ENCODE results near the gene RNU6-1. TPM values are rescaled to one million over a fixed set of nuclear protein-coding genes. Genes with fewer than 3 reads are reported as not detected.

Gene RNU6-1
- total RNA-seq, 6 donors from 2014 or later = not detected

- H3K36me3 ChIP-seq = peaks cover 0 to 4% (median 1%) of the 10 kb centered on the region in 4 donors
- no peaks in the 10 kb centered on the region for H3K4me1 ChIP-seq
- no peak for ATAC-seq (ENCODE audit: low FRiP score in 2 of 2)
- no peak overlapping the region for H3K4me3 ChIP-seq
- peak in 1 of 2 donors; percentile 42 for DNase-seq
- no peaks in the 10 kb centered on the region for H3K27me3 ChIP-seq
- no peak overlapping the region for H3K27ac ChIP-seq
- peaks cover 0 to 9% (median 3%) of the 10 kb centered on the region in 4 donors for H3K9me3 ChIP-seq
- 55 to 78% methylated on average over 11 of the region's 11 CpGs for WGBS, 2 donors
- no peak for TF ChIP-seq POLR2AphosphoS5 (IDR thresholded peaks at IDR 0.05)
- no peak for TF ChIP-seq EP300 (IDR thresholded peaks at IDR 0.05)
- TF ChIP-seq CTCF (IDR thresholded peaks at IDR 0.05) = no peak
- no peak for TF ChIP-seq POLR2A (IDR thresholded peaks at IDR 0.05)
Observed at GRCh38 chr15:67812241-67812644, 27.6 kb downstream of the RNU6-1 start.

- H3K4me1 ChIP-seq = no peaks in the 10 kb centered on the region
- DNase-seq (no peak), ATAC-seq (ENCODE audit: low FRiP score in 2 of 2) (no peak)
- no peak overlapping the region for H3K4me3 ChIP-seq
- H3K27me3 ChIP-seq = no peaks in the 10 kb centered on the region
- H3K9me3 ChIP-seq = no peaks in the 10 kb centered on the region
- H3K27ac ChIP-seq = no peak overlapping the region
- no peak for TF ChIP-seq EP300 (IDR thresholded peaks at IDR 0.05)
- no peak for TF ChIP-seq CTCF (IDR thresholded peaks at IDR 0.05)
- no peak for TF ChIP-seq POLR2AphosphoS5 (IDR thresholded peaks at IDR 0.05)
- no peak for TF ChIP-seq POLR2A (IDR thresholded peaks at IDR 0.05)
- WGBS, 2 donors = 90 to 92% methylated on average over 5 to 6 of the region's 6 CpGs
- peaks cover 0 to 12% (median 6%) of the 10 kb centered on the region in 4 donors for H3K36me3 ChIP-seq
Observed at GRCh38 chr15:67809866-67810265, 30.0 kb downstream of the RNU6-1 start.

- 83 to 89% methylated on average over 1 to 5 of the region's 5 CpGs for WGBS, 2 donors
- Histone ChIP-seq H3K27ac (no peak overlapping the region), H3K4me1 (no peaks in the 10 kb centered on the region), H3K27me3 (no peaks in the 10 kb centered on the region), H3K9me3 (no peaks in the 10 kb centered on the region), H3K36me3 (peaks cover 0 to 12% (median 6%) of the 10 kb centered on the region in 4 donors), H3K4me3 (no peak overlapping the region)
- no peak for DNase-seq
- ATAC-seq (ENCODE audit: low FRiP score in 2 of 2) = no peak
- TF ChIP-seq POLR2AphosphoS5 (IDR thresholded peaks at IDR 0.05) (no peak), CTCF (IDR thresholded peaks at IDR 0.05) (no peak), POLR2A (IDR thresholded peaks at IDR 0.05) (no peak), EP300 (IDR thresholded peaks at IDR 0.05) (no peak)
Observed at GRCh38 chr15:67809441-67809840, 30.4 kb downstream of the RNU6-1 start.

- 93 to 95% methylated on average over 7 of the region's 7 CpGs for WGBS, 2 donors
- TF ChIP-seq CTCF (IDR thresholded peaks at IDR 0.05) = no peak
- TF ChIP-seq EP300 (IDR thresholded peaks at IDR 0.05) = no peak
- no peak for TF ChIP-seq POLR2AphosphoS5 (IDR thresholded peaks at IDR 0.05)
- TF ChIP-seq POLR2A (IDR thresholded peaks at IDR 0.05) = no peak
- Histone ChIP-seq H3K9me3 (no peaks in the 10 kb centered on the region), H3K36me3 (peaks cover 0 to 16% (median 6%) of the 10 kb centered on the region in 4 donors), H3K4me1 (no peaks in the 10 kb centered on the region), H3K4me3 (no peak overlapping the region), H3K27me3 (no peaks in the 10 kb centered on the region), H3K27ac (no peak overlapping the region)
- ATAC-seq (ENCODE audit: low FRiP score in 2 of 2) (no peak), DNase-seq (no peak)
Observed at GRCh38 chr15:67808821-67809220, 31.0 kb downstream of the RNU6-1 start.

- H3K27ac ChIP-seq = no peak overlapping the region
- no peaks in the 10 kb centered on the region for H3K4me1 ChIP-seq
- WGBS, 2 donors = 93% methylated on average over 7 of the region's 7 CpGs
- peaks cover 0 to 16% (median 6%) of the 10 kb centered on the region in 4 donors for H3K36me3 ChIP-seq
- H3K27me3 ChIP-seq = no peaks in the 10 kb centered on the region
- ATAC-seq (ENCODE audit: low FRiP score in 2 of 2) (no peak), DNase-seq (no peak)
- no peak overlapping the region for H3K4me3 ChIP-seq
- H3K9me3 ChIP-seq = no peaks in the 10 kb centered on the region
- TF ChIP-seq EP300 (IDR thresholded peaks at IDR 0.05) = no peak
- TF ChIP-seq POLR2A (IDR thresholded peaks at IDR 0.05) = no peak
- TF ChIP-seq CTCF (IDR thresholded peaks at IDR 0.05) = no peak
- TF ChIP-seq POLR2AphosphoS5 (IDR thresholded peaks at IDR 0.05) = no peak
Observed at GRCh38 chr15:67807836-67808235, 32.0 kb downstream of the RNU6-1 start.

Data from upper lobe of left lung (tissue), 6 donors.